ENCODE results near the gene CAMTA1.

The CAMTA1 gene

DNA sequence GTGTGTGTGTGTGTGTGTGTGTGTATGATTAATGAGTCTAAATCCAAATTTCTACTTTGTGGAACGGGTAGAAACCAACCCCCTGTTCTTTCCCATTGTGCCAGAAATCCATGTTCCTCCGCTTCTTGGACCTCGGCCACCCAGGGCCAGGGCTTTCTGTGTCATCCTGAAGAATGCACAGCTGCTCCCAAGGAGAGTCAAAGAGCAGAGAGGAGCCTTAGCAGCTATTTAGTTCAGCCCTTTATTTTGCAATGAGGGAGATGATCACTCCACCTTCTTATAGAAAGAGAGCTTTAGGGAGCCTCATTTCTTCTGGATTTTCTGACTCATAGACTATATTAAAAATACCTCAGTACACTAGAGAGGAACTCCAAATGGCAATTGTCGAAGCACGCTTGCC is 496.6 kb downstream of the CAMTA1 start:
- DNase-seq (ENCODE audit: low read depth in 2 of 2): peak; percentile 58 to 62

DNA sequence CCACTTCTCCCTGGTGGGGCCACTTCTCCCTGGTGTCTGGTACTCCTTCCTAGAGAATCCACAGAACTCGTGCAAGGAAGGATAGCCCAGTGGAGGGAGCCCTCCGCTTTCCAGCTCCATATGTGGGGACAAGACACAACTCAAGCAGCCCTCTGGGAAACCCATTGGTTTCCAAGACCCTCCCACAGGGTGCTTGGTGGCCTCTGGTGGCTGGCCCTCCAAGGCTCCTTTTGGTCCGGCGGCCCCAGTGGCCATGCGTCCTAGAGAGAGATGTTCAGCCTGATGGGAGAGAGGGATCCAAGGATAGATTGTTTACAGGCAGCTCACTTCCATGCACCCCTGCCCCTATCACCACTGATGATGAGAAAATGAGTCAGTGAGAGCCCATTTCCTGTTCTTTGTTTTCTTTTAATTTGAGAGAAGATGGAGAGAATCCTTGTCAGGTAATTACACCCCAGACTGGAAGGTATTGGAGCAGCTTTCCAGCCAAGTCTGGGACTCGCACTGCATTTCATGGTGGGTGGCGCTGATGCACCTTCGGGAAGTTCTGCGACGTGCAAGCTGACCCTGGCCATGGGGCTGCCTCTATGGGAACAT is 499.7 kb downstream of the CAMTA1 start:
- DNase-seq (ENCODE audit: low read depth in 2 of 2): no peak

- DNase-seq (ENCODE audit: low read depth in 2 of 2): no peak
Measured at GRCh38 chr1:7285856-7286454, 500.7 kb downstream of the CAMTA1 start.

DNA sequence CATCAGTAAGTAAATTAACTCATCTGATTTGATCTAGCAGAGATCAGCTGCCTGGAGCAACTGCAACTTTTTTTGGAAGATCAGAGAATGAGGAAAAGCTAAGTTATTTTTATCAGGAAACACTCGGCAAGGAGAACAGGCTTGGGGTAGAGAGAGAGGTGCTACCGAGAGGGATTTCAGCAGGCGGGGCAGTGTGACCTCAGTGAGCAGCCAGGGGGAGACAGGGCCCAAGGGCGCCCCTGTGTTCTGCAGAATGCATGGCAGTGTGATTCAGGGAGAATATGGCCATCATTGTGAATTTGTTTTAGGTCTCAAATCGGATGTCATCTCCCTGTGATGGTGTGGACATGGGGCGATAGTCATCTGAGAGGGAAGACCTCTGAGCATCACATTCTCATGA is 501.8 kb downstream of the CAMTA1 start:
- no peak for DNase-seq (ENCODE audit: low read depth in 2 of 2)

- no peak for DNase-seq (ENCODE audit: low read depth in 2 of 2)
Measured at GRCh38 chr1:7288992-7289391, 503.7 kb downstream of the CAMTA1 start.

GRCh38 chr1:7289694-7290093 is 504.4 kb downstream of the CAMTA1 start:
- no peak for DNase-seq (ENCODE audit: low read depth in 2 of 2)

DNA sequence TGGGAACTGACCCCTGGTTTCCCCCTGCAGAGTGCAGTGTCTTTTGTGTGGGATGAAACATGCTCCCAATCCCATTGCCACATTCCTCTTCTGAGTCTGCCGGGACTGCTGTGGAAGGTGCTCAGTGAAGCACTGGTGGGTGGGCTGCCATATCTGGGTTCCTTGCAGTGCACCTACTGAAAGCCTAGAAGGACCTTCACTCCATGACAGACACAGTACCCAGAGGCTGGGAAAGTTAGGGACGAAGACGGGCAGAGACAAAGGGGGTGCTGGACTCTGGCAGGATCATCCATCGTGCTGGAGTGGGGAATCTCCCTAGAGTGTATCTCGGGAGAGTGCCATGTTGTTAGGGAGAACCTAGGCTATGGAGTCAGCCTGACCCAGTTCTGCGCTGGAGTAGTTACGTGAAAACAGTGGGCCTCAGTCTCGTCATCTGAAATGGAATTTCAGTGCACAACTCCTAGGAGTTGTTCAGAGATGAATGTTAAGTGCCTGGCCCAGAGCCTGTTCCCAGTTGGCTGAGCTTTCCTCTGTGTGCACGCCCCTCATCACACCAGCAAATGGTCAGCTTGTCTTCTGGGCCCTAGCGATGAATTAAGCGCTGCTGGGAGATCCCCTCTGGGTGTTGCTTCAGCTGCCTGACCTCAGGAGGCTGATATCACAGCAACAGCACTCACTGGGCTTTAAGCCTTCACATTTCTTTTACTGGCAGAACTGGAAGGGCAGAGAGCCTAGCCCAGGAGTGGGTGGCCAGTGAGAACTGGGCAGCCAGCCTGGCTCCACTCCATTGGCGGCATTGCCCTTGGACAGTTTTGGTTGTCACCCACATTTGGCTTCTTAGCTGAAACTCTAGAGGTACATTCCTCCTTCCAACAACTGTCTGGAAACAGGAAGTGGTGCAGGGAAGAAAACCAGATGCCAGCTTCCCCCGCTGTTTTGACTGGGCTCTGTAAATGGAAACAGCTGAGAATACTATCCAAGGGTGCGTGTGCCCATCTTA is 506.0 kb downstream of the CAMTA1 start:
- no peak for DNase-seq (ENCODE audit: low read depth in 2 of 2)

- no peak for DNase-seq (ENCODE audit: low read depth in 2 of 2)
Measured at GRCh38 chr1:7292036-7292681, 506.9 kb downstream of the CAMTA1 start.

DNA sequence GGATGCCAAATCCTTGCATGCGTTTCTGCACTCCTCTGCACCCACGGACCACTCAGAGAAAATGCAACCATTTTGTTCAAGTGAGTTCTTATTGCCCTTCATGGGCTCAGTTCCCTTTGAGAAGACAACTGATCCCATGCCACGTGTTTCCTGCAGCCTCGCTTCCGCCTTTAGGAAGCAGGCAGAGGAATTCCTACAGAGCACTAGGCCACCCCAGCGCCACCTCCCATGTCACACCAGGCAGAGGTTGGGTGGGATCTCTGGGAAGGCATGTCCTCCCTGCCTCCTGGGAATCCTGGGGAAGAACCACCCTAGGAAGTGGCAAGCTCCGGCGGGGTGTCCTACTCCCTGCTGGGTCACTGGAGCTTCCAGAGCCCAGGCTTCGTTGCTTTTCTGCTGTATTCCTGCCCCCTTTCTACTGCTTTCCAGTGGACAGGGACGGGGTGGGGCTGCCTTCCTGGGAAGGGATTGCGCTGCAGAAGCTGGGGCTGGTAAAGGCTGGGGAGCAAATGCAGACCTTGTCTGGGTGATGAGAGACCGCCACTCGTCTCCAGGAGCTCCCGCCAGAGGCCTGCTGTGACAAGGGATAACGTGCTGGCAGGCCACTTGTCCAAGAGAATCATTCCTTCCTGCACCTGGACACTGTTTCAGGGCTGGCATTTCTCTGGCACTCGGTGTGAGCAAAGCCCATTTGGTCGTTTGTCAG is 507.6 kb downstream of the CAMTA1 start:
- DNase-seq (ENCODE audit: low read depth in 2 of 2): no peak

DNA sequence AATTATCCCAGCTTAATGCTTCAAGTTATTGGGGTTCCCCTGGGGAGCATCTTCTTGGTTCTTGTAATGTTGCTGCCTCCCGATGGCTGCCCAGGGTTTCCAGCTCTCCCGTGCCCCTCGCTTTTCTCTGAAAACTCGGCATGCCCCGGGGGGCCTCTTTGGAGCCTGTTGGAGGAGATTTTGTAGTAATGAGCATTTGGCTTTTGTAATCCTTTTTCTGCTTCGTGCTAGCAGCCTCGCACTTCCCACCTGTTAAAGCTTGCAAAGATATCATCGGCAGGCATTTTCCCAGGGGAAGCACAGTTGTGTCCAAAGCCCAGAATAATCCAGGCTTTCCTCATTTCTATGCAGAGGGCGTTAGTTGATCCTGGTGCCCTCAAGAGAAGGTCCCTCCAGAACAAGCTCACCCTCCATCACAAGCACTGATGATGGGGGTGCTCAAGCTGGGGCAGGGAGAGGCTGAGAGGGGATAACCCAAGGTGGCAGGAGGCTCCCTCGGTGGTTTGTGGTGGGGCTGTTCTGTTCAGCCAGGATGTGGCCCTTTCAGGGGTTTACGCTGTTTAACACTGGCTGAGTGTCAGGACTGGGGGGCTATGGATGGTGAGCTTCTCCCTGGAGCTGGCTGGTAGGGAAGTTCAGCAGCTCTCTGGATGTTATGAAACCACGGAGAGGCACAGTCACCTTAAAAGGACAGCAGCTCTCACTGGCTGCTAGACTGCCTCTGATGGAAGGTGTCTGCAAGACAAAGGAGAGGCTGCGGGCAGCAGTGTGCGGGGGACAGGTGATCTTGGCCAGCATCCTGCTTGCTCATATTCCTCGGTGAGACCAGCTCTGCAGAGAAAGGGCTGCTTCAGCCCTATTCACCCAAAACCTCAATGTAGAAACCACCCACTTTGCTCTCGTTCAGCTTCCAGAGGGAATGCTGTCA is 508.7 kb downstream of the CAMTA1 start:
- DNase-seq (ENCODE audit: low read depth in 2 of 2): no peak

GRCh38 chr1:7294636-7295035 is 509.4 kb downstream of the CAMTA1 start:
- DNase-seq (ENCODE audit: low read depth in 2 of 2): no peak

- no peak for DNase-seq (ENCODE audit: low read depth in 2 of 2)
Measured at GRCh38 chr1:7295946-7296345, 510.7 kb downstream of the CAMTA1 start.

DNA sequence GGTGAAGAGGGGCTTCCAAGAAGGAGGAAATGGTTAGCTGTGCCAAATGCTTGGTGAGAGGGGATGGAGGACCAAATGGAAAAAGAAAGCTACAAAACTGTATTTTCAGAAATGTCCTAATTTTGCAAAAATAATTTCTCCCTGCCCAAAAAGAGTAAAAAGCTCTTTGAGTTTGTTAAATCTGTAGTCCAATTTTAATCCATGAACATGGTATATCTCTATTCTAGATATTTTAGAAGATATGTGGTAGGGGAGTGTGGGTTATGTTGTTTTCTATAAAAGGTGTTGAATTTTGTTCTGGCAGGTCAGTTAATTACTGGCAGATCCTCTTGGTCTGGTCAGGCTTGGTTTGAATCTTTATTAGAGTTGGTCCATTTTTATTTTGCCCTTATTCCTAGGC is 511.7 kb downstream of the CAMTA1 start:
- DNase-seq (ENCODE audit: low read depth in 2 of 2): no peak

- no peak for DNase-seq (ENCODE audit: low read depth in 2 of 2)
Measured at GRCh38 chr1:7298145-7298544, 512.9 kb downstream of the CAMTA1 start.

GRCh38 chr1:7298749-7299151 is 513.5 kb downstream of the CAMTA1 start:
- no peak for DNase-seq (ENCODE audit: low read depth in 2 of 2)

GRCh38 chr1:7299329-7299799 is 514.1 kb downstream of the CAMTA1 start:
- peak; percentile 97 to 98 for DNase-seq (ENCODE audit: low read depth in 2 of 2)

DNA sequence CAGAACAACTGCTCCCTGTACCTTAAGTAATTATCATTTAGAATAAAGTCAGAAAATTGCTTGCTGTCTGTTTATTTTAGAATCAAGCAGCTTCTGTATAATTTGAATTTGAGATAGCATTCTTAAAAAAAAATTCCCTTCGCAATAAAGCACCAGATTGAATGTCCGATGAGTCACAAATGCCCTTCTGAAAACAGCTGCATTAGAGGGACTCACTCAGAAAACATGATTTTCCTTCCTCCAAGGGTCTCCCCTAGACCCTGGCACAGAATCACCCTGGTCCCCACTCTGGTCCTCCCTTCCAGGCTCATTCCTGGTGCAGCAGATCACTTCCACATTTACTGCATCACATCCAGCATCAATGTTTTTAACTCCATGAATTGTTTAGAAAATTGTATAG is 514.7 kb downstream of the CAMTA1 start:
- peak; percentile 54 to 64 for DNase-seq (ENCODE audit: low read depth in 2 of 2)

DNA sequence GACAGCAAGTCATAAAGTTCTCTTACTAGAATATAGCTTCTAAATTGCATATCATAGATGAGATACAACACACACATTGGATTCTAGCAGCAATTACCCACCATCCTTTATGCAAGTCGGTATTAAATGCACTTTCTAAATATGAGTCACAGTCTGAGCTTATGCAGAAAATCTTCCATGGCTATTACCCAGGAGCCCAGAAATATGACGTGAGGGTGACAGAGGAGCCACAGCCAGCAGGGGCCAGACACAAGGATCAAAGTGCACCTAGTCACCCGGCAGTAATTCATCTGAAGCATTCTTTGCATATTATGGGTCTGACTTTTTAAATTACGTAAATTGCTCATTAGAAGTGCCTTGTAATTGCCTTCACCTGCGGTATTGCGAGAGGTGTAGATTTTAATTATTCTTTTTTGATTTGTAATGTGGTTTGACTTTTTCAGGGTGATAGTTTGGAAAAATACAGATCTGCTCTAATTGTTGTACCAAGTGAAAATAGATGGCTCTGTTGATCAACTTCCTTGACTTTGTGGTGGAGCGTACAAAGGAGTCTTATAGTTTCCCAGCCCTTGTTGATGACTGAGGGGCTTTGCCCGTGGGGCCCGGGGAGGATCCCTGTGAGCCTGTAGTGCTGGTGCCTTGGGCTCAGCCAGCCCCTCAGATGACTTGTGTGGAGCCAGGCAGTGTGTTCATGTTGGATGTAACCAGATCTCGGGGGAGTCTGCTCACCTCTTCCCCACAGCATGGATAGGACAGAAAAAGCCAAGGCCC is 515.8 kb downstream of the CAMTA1 start:
- DNase-seq (ENCODE audit: low read depth in 2 of 2): peak; percentile 74 to 76

GRCh38 chr1:7301664-7301981 is 516.4 kb downstream of the CAMTA1 start:
- DNase-seq (ENCODE audit: low read depth in 2 of 2): no peak

DNA sequence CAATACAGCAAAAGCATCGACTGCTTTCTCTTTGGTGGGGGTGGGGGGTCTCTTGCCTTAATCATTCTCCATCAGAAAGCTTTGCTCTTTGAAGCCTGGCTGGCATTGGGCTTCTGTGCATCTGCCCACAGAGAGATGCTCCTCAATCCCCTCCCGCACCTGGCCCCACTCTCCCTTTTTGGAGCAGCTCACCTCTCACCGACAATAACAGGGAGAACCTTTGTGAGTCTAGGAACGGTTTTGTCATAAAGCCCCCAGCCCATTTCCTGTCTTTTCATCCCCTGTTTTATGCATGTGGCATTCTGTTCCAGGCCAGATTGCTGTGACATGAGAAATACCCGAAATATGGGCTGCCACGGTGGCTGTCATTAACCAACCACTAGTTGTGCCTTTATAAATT is 516.9 kb downstream of the CAMTA1 start:
- no peak for DNase-seq (ENCODE audit: low read depth in 2 of 2)
